Mucosa of stomach (tissue), 1 donor: Measurements from ENCODE around the gene ARMC10.
"Not testable (repeated sequence)": the region's sequence is repeated elsewhere in the genome, so short reads cannot be mapped to it uniquely, and the experiment has no call there.

Experiments used
- H3K27me3 ChIP-seq: one replicate; pipeline ENCODE4 v1.7.0; 2013; ENCODE audit warnings: mild to moderate bottlenecking, low read length; ENCODE audit not compliant: control insufficient read depth, insufficient read depth
- H3K36me3 ChIP-seq: one replicate; pipeline ENCODE4 v1.7.0; 2013; ENCODE audit warnings: low read length; ENCODE audit not compliant: control insufficient read depth, insufficient read depth
- H3K4me1 ChIP-seq: one replicate; pipeline ENCODE4 v1.7.0; 2013; ENCODE audit warnings: mild to moderate bottlenecking, low read length; ENCODE audit not compliant: control insufficient read depth, insufficient read depth
- H3K4me3 ChIP-seq: one replicate; pipeline ENCODE4 v1.7.0; 2013; ENCODE audit warnings: low read length
- H3K9ac ChIP-seq: one replicate; pipeline ENCODE4 v1.7.0; 2013; ENCODE audit warnings: mild to moderate bottlenecking, low read length, moderate library complexity
- H3K9me3 ChIP-seq: one replicate; pipeline ENCODE4 v1.7.0; 2013; ENCODE audit warnings: mild to moderate bottlenecking, low read length, moderate library complexity; ENCODE audit not compliant: control insufficient read depth
- donor health status: Pancreatic carcinoma.

The ARMC10 gene

DNA sequence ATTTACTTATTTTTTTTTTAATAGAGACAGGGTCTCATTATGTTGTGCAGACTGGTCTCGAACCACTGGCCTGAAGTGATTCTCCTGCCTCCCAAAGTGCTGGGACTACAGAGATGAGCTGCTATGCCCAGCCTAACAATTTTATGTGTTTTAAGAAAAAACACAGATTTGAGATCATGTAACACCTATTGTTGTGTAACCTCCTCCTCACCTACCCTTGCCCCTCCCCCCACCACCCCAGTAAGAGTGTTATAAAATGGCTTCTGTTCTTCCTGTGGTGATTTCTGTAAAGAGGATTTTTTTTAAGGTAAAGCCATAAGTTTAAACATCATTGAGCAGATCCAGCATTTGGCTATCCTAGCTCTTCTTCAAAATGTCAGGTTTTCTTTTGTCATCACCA, 7.6 kb downstream of the ARMC10 start:
- Histone ChIP-seq H3K27me3 (no peaks in the 10 kb centered on the region), H3K36me3 (no peaks in the 10 kb centered on the region)

DNA sequence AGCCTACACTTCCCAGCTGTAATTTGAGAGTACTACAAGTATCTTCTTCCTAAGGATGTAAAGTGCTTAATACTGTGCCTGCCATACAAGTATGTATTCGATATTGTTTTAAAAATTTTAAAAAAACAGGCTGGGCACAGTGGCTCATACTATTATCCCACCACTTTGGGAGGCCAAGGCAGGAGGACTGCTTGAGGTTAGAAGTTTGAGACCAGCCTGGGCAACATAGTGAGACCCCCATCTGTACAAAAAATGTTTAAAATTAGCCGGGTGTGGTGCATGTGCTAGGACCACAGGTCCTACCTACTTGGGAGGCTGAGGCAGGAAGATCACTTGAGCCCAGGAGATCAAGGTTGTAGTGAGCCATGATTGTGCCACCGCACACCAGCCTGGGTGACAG, 8.3 kb downstream of the ARMC10 start:
- no peaks in the 10 kb centered on the region for H3K36me3 ChIP-seq
- no peak overlapping the region for H3K4me3 ChIP-seq
- H3K4me1 ChIP-seq: no peaks in the 10 kb centered on the region
- no peaks in the 10 kb centered on the region for H3K9me3 ChIP-seq
- no peak overlapping the region for H3K9ac ChIP-seq
- H3K27me3 ChIP-seq: no peaks in the 10 kb centered on the region

More for the DNA sequence above, 7.6 kb downstream of the ARMC10 start:
- H3K9me3 ChIP-seq: no peaks in the 10 kb centered on the region
- no peak overlapping the region for H3K4me3 ChIP-seq
- H3K9ac ChIP-seq: no peak overlapping the region
- no peaks in the 10 kb centered on the region for H3K4me1 ChIP-seq

DNA sequence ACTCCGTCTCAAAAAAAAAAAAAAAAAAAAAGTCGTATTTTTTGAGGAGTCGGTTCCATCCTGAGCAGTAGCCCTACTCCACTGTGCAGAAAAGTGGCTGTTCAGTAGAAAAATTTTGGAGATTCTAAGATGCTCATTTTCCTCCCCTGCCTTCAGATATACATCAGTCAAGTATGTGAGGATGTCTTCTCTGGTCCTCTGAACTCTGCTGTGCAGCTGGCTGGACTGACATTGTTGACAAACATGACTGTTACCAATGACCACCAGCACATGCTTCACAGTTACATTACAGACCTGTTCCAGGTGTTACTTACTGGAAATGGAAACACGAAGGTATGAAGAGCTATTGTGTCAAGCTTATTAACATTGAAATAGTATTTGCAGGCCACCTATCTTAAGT, 17.4 kb downstream of the ARMC10 start:
- not testable (repeated sequence) for H3K4me3 ChIP-seq, H3K9me3 ChIP-seq, H3K9ac ChIP-seq, H3K36me3 ChIP-seq, H3K27me3 ChIP-seq, H3K4me1 ChIP-seq

DNA sequence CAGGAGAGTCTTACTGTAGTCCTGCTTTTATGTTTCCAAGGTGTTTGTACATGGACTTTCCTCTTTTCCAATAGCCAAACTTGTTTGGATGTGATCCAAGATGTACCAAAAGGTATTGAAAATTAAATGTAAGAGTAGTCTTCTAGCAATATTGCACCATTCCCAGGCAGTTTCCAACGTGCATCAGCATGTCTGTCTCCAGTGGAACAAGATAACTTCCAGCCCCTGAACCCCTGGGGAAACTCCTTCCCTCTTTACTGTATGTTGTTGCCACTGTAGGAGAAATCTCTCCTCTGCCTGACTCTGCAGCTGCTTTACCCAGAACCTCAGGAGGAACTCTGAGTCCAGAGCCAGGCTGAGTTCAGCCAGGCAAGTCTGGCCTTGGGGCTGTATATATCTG, 18.5 kb downstream of the ARMC10 start:
- Histone ChIP-seq H3K36me3 (no peaks in the 10 kb centered on the region), H3K4me1 (no peaks in the 10 kb centered on the region), H3K9me3 (no peaks in the 10 kb centered on the region), H3K9ac (no peak overlapping the region), H3K4me3 (no peak overlapping the region), H3K27me3 (no peaks in the 10 kb centered on the region)

DNA sequence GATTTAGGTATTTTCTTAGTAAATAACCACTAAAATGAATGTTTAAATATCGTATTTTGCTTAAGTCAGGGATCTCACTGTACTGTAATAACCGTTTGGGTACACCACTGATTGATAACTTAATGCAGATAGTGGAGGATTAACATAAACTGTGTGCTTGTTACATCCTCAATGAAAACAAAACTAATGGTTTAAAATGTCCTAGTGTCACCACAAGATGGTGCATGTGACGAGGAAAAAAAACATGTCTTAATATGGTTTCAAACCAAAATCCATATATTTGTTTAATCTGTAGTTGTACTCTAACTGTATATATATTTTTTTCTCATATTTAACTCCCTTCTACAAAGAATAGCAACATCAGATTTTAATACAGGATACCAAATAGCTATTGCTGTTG, 19.2 kb downstream of the ARMC10 start:
- H3K27me3 ChIP-seq: no peaks in the 10 kb centered on the region
- H3K9ac ChIP-seq: no peak overlapping the region
- no peaks in the 10 kb centered on the region for H3K4me1 ChIP-seq
- no peak overlapping the region for H3K4me3 ChIP-seq
- no peaks in the 10 kb centered on the region for H3K9me3 ChIP-seq
- H3K36me3 ChIP-seq: no peaks in the 10 kb centered on the region

DNA sequence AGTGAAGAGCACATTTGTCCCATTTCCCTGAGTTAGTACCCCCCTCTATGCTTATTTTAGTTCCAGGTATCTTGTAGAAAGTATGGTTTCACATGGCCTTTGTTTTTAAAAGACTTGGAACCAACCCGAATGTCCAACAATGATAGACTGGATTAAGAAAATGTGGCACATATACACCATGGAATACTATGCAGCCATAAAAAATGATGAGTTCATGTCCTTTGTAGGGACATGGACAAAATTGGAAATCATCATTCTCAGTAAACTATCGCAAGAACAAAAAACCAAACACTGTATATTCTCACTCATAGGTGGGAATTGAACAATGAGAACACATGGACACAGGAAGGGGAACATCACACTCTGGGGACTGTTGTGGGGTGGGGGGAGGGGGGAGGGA, 20.6 kb downstream of the ARMC10 start:
- H3K4me1 ChIP-seq: not testable (repeated sequence)

DNA sequence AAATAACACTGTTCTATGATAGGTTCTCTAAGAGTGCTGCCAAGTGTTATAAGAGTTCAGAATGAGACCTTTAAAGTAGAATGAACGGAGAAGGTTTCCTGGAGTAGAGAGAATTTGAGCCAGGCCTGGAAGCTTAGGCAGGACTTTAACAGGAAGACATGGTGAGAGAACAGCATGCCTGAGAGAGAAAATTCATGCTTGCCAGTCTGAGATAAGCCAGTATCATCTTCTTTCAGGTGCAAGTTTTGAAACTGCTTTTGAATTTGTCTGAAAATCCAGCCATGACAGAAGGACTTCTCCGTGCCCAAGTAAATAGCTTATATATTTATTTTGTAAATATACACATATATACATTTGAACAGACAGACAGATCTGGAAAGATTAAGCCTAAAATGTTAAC, 22.1 kb downstream of the ARMC10 start:
- no peaks in the 10 kb centered on the region for H3K4me1 ChIP-seq
- H3K4me3 ChIP-seq: no peak overlapping the region
- H3K27me3 ChIP-seq: no peaks in the 10 kb centered on the region
- H3K36me3 ChIP-seq: no peaks in the 10 kb centered on the region
- no peak overlapping the region for H3K9ac ChIP-seq
- no peaks in the 10 kb centered on the region for H3K9me3 ChIP-seq

More for the DNA sequence above, 20.6 kb downstream of the ARMC10 start:
- H3K9ac ChIP-seq, H3K36me3 ChIP-seq, H3K9me3 ChIP-seq, H3K4me3 ChIP-seq, H3K27me3 ChIP-seq: not testable (repeated sequence)

DNA sequence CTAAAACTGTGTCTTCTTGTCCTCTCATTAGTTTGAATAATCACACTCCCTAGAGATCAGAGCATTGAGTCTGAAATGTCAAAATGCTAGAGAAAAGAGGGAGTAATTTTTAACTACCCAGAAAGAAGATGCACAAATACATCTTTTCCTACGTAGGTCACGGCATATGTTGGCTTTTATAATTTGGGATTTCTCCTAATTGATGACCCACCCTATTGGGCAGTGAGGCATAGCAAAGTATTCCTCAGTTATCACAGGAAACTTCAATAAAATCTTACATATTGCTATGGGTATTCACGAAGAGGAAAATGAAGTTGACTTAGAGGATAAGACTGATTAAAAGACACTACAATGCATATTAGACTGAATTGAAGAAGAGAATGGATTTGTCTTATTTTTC, 25.4 kb downstream of the ARMC10 start:
- H3K9ac ChIP-seq: no peak overlapping the region
- no peaks in the 10 kb centered on the region for H3K4me1 ChIP-seq
- no peak overlapping the region for H3K4me3 ChIP-seq
- H3K36me3 ChIP-seq: no peaks in the 10 kb centered on the region
- H3K27me3 ChIP-seq: no peaks in the 10 kb centered on the region
- H3K9me3 ChIP-seq: no peaks in the 10 kb centered on the region

DNA sequence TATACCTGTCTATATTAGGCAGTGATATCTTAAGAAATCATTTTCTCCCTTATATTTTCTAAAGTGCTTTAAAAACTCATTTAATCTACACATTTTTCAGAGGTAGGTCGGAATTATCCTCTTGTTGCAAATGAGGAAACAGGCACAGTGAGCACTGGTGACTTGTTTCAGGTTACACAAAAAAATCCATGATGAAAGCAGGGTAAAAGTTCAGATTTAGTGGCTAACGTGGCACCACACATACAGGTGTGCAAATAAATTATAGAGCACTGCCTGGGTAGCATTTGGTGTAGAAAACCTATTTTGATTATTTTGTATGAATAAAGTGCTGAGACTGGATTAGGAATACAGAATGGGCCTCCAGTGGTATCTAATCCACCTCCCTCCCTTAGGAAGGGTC, 26.6 kb downstream of the ARMC10 start:
- Histone ChIP-seq H3K27me3 (no peaks in the 10 kb centered on the region), H3K9me3 (no peaks in the 10 kb centered on the region), H3K36me3 (no peaks in the 10 kb centered on the region), H3K4me3 (no peak overlapping the region), H3K9ac (no peak overlapping the region), H3K4me1 (no peaks in the 10 kb centered on the region)

DNA sequence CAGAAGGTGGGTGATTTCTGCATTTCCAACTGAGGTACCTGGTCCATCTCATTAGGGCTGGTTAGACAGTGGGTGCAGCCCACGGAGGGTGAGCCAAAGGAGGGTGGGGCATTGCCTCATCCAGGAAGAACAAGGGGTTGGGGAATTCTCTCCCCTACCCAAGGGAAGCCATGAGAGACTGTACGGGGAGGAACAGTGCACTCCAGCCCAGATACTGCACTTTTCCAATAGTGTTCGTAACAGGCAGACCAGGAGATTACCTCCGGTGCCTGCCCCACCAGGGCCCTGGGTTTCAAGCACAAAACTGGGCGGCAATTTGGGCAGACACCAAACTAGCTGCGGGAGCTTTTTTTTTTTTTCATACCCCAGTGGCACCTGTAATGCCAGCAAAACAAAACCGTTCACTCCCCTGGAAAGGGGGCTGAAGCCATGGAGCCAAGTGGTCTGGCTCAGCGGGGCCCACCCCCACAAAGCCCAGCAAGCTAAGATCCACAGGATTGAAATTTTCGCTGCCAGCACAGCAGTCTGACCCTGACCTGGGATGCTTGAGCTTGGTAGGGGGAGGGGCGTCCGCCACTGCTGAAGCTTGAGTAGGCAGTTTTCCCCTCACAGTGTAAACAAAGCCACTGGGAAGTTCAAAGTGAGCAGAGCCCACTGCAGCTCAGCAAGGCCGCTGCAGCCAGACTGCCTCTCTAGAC, 31.2 kb downstream of the ARMC10 start:
- H3K9me3 ChIP-seq: no peaks in the 10 kb centered on the region
- no peak overlapping the region for H3K4me3 ChIP-seq
- H3K36me3 ChIP-seq: no peaks in the 10 kb centered on the region
- no peaks in the 10 kb centered on the region for H3K27me3 ChIP-seq
- H3K4me1 ChIP-seq: no peaks in the 10 kb centered on the region
- H3K9ac ChIP-seq: no peak overlapping the region

DNA sequence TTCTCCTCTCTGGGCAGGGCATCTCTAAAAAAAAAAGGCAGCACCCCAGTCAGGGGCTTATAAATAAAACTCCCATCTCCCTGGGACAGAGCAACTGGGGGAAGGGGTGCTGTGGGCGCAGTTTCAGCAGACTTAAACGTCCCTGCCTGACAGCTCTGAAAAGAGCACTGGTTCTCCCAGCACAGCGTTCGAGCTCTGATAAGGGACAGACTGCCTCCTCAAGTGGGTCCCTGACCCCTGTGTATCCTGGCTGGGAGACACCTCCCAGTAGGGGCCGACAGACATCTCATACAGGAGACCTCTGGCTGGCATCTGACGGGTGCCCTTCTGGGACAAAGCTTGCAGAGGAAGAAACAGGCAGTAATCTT, 31.7 kb downstream of the ARMC10 start:
- H3K36me3 ChIP-seq, H3K9ac ChIP-seq, H3K27me3 ChIP-seq, H3K9me3 ChIP-seq, H3K4me3 ChIP-seq, H3K4me1 ChIP-seq: not testable (repeated sequence)

DNA sequence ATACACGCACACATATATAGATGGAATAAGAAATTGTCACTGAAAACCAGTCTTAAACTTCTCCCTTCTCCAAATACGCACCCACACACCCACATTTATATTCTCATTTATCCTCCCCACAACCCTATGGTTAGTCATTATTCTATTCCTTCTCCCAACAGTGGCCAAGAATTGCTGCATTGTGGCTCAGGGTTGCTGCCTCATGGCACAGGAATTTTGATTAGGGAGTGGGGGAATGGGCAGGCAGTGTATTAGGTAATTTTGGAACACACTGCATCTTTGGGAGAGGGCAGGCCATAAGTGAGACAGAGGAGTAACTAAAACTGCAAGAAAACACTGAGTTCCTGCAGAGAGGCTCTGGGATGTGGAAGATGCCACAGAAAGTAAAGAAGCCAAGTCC, 38.2 kb downstream of the ARMC10 start:
- Histone ChIP-seq H3K9ac (no peak overlapping the region), H3K27me3 (no peaks in the 10 kb centered on the region), H3K4me3 (no peak overlapping the region), H3K9me3 (no peaks in the 10 kb centered on the region), H3K36me3 (peaks cover 5% of the 10 kb centered on the region), H3K4me1 (no peaks in the 10 kb centered on the region)

DNA sequence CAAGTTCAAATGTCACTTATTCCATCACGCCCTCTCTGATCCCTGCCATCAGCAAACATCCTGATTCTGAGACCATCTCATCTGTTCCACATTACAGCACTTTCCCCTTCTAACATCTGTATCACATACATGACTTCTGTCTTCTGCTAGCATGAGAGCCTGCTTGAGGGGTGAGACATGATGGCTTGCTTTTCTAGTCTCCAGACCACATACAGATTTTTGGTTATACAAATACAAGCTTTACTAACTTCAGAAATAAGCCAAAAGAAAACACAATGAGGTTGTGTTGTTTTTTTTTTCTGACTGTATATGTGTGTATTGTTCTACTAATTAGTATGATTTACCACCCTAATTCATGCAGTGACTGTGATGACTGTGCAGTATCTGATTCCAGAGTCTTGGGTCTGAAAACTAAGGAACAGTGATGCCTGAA, 39.7 kb downstream of the ARMC10 start:
- H3K36me3 ChIP-seq: peaks cover 5% of the 10 kb centered on the region
- H3K4me3 ChIP-seq: no peak overlapping the region
- H3K27me3 ChIP-seq: no peaks in the 10 kb centered on the region
- H3K9ac ChIP-seq: no peak overlapping the region
- no peaks in the 10 kb centered on the region for H3K9me3 ChIP-seq
- H3K4me1 ChIP-seq: no peaks in the 10 kb centered on the region
